Suprapubic skin (tissue), 4 donors: Measurements from ENCODE around the gene SFXN5.

ENCODE experiments used
- POLR2A ChIP-seq, 2 donors: fragments of 450-650 bp; IDR thresholded peaks; one replicate each; pipeline ENCODE4 v1.6.1; 2017; ENCODE audit warnings: antibody characterized with exemption in 2 of 2, mild to moderate bottlenecking in 2 of 2, moderate library complexity in 2 of 2
- POLR2AphosphoS5 ChIP-seq, 3 donors: sonication (generic); formaldehyde crosslinking; IDR thresholded peaks; one replicate each; pipeline ENCODE4 v1.6.1; 2017; ENCODE audit warnings: antibody characterized with exemption in 3 of 3

- TF ChIP-seq POLR2AphosphoS5 (IDR thresholded peaks at IDR 0.05) = no peak
- TF ChIP-seq POLR2A (IDR thresholded peaks at IDR 0.05) = no peak
Observed at GRCh38 chr2:72932805-72933204, 138.7 kb downstream of the SFXN5 start.
